Pulmonary artery endothelial cell (primary cell): ENCODE results near the gene KRTAP10-1. TPM values are rescaled to one million over a fixed set of nuclear protein-coding genes. Genes with fewer than 3 reads are reported as not detected.
"Not testable (repeated sequence)": the region's sequence is repeated elsewhere in the genome, so short reads cannot be mapped to it uniquely, and the experiment has no call there.

ENCODE experiments used
- DNase-seq: peaks from one replicate; pipeline ENCODE4 v3.0.0-alpha.2; 2011; ENCODE audit warnings: low read depth, low spot score
- total RNA-seq: library from RNA; depleted of rRNA; stranded (reverse); fragments of >200 nt; gene quantifications from 2 replicates; pipeline ENCODE4 v1.2.3, GENCODE V29; 2014

KRTAP10-1 gene
- total RNA-seq, 1 donor from 2014 or later: not detected

GRCh38 chr21:44571296-44571695 lies 31.3 kb upstream of the KRTAP10-1 start:
- no peak for DNase-seq

GRCh38 chr21:44569861-44570517 lies 30.0 kb upstream of the KRTAP10-1 start:
- no peak for DNase-seq

GRCh38 chr21:44568667-44569556 lies 28.9 kb upstream of the KRTAP10-1 start:
- no peak for DNase-seq

- no peak for DNase-seq
These were observed 28.3 kb upstream of the KRTAP10-1 start for GRCh38 chr21:44568261-44568660.

- DNase-seq: no peak
These were observed 27.6 kb upstream of the KRTAP10-1 start for GRCh38 chr21:44567481-44568171.

- no peak for DNase-seq
These were observed 26.4 kb upstream of the KRTAP10-1 start for GRCh38 chr21:44566403-44566802.

- no peak for DNase-seq
These were observed 25.0 kb upstream of the KRTAP10-1 start for GRCh38 chr21:44564886-44565598.

GRCh38 chr21:44564099-44564498 lies 24.1 kb upstream of the KRTAP10-1 start:
- no peak for DNase-seq

- no peak for DNase-seq
These were observed 18.7 kb upstream of the KRTAP10-1 start, which contains the start of gene KRTAP10-3 for GRCh38 chr21:44558695-44559094. Gene KRTAP10-3, minus strand, starts transcription at chr21:44558795. Its CDS starts 80 bp downstream, at chr21:44558715.

- not testable (repeated sequence) for DNase-seq
These were observed 18.3 kb upstream of the KRTAP10-1 start for GRCh38 chr21:44558329-44558675.

GRCh38 chr21:44557491-44558328 lies 17.7 kb upstream of the KRTAP10-1 start:
- DNase-seq: no peak

- no peak for DNase-seq
These were observed 16.9 kb upstream of the KRTAP10-1 start for GRCh38 chr21:44556879-44557278.

- no peak for DNase-seq
These were observed 15.3 kb upstream of the KRTAP10-1 start for GRCh38 chr21:44555200-44555875.

- DNase-seq: no peak
These were observed 12.7 kb upstream of the KRTAP10-1 start for GRCh38 chr21:44552681-44553080.

- no peak for DNase-seq
These were observed 12.1 kb upstream of the KRTAP10-1 start for GRCh38 chr21:44552136-44552535.

GRCh38 chr21:44551340-44551961 lies 11.5 kb upstream of the KRTAP10-1 start, which contains the start of gene KRTAP10-2:
Gene KRTAP10-2, minus strand, starts transcription at chr21:44551505. Its CDS starts 47 bp downstream, at chr21:44551458.
- no peak for DNase-seq

GRCh38 chr21:44550807-44551206 lies 10.8 kb upstream of the KRTAP10-1 start:
- DNase-seq: no peak

GRCh38 chr21:44550285-44550684 lies 10.3 kb upstream of the KRTAP10-1 start:
- DNase-seq: not testable (repeated sequence)

- no peak for DNase-seq
These were observed 9.7 kb upstream of the KRTAP10-1 start for GRCh38 chr21:44549525-44550211.
